GM18505 (cell line): ENCODE results near the gene GDF2.

Experiments
- ATAC-seq: cut with Tn5 transposase; IDR thresholded peaks from one replicate; pipeline ENCODE4 v1.9.1; 2021; ENCODE audit not compliant: unreplicated experiment
- POLR2A ChIP-seq: IDR thresholded peaks from 4 replicates; pipeline ENCODE4 v1.6.1; 2011; ENCODE audit warnings: borderline replicate concordance; ENCODE audit not compliant: insufficient read depth, insufficient read length; ENCODE audit errors: extremely low read depth

Gene GDF2

DNA sequence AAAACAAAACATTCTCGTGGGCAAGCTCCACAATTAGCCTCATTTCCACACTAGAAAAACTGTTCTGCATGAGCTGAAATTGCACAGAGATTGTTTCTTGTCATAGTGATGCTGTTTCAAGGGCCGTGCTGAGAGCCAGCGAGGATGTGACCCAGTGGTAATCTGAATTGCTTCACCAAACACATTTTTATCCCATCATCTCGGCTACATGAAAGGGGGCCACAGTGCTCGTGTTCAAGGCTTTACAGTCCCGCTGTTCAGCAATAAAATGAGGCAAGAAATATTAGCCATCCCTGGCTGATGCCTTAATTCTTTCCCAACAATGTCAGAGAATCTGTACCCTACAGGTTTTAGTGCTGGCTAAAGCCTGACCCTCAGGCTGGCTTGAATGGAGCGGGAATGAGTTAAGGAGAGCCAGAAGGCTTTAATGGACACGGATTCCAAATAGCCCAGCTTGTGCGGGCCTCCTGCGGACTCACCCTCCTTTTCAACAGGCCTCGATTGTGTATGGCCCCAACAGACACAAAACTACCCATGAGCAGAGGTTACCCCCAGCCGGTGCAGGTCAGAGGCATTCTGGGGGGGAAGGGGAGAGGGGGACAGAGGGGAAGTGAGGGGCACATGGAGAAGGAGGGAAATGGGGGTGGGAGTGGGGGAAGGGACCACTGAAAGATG, 24.3 kb upstream of the GDF2 start:
- no peak for ATAC-seq
- no peak for TF ChIP-seq POLR2A

DNA sequence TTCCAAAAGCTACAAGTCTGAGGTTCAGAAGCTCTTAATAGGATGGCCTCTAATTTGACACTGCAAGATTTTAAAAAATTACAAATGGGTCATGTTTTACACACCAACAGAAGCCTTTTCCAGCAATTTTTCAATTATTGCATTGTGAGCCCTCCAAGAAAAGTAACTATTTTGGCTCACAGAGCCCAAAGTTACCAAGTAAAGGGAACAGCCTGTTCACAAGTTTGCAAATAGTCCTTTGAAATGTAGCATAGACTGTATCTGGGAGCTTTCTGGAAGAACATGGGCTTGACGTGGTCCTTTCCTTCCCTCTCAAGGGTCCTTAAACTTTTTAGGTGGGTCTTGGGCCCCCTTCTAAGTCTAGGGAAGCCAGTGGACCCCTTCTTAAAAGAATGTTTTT, 23.5 kb upstream of the GDF2 start:
- no peak for TF ChIP-seq POLR2A
- ATAC-seq: no peak

DNA sequence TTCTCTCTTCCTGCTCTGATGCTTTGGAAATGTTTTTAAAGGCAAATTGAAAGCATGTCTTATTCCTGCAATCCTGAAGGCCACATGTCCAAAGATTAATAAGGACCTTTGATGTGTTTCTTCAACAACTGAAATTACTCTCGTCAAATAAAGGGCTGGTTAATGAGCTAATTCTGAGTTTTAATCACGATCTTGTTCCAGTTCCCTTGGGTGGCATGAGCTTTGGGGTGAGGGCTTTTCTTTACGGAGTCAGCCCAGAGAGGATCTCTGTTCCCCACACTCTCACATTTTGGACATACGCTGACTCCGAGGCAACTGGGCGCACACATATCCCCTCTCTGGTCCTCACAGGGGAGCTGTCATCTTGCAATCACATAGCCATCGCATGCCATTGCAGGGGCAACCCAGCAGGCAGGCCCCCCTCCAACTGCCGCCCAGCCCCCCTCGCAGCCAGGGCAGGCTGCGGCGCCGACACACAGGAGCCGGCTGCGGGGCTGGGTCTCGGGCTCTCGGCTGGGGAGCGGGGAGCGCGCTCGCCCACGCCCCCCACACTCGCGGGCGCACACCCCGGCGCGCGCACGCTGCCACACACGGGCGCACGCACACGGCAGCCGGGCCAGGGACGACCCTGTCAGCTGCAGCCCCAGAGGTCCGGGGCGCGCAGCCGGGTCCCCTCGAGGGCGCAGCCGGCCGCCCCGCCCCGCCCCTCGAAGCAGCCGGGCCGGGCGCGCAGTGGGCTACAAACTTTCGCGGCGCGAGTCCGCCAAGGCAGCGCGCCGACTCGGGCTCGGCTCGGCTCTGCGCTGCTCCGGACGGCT, 22.4 kb upstream of the GDF2 start, which contains the start of gene GDF10:
TSS of gene GDF10 (plus strand) at position 587 of the 818 bp plus-strand sequence. CDS start 455 bp downstream, outside the sequence.
- TF ChIP-seq POLR2A: no peak
- ATAC-seq: no peak

DNA sequence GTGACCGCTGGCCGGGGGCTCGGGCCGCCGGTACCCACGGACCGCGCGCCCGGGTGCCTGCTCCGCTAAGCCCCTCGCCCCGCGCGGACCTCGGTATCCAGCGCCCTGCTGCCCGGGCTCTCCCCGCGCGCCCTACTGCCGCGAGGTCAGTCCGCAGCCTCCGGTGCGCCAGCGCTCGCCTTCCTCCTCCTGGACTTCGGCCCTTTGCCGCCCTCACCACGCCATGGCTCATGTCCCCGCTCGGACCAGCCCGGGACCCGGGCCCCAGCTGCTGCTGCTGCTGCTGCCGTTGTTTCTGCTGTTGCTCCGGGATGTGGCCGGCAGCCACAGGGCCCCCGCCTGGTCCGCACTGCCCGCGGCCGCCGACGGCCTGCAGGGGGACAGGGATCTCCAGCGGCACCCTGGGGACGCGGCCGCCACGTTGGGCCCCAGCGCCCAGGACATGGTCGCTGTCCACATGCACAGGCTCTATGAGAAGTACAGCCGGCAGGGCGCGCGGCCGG, 21.8 kb upstream of the GDF2 start:
- no peak for ATAC-seq
- TF ChIP-seq POLR2A: no peak

DNA sequence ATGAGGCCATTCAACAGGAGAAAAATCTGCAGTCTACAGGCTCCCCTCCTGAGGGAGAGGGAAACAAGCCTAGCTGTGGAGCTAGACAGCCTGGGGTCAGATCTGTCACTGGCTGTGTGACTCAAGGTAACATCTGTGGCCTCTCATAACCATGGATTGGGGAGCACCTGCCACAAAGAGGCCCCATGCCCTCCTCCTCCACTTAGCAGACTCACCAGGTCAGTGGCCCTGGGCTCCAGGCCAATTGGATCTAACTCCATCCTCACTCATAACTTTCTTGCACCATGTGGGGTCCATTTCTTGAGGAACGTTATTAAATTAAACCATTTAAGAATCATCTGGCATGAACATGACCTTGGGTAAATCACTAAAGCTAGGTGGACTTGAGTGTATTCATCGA, 20.4 kb upstream of the GDF2 start:
- TF ChIP-seq POLR2A: no peak
- no peak for ATAC-seq

DNA sequence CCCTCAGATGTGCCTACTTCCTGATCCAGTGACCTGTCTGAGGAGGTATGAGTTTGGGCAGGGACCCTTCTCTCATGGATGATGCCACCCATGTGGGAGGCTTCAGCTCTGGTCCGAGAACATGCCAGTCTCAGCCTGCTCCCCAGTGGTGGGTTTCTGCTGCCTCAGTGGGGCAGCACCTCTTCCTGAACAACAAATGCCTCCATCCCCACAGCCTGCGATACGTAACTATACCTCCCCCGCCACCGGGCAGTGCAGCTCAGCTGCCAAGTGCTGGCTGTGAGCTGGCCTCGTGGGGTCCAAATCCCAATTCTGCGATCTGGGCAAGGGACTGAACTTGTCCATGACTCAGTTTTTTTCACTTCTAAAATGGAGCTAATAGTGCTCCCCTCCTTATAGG, 19.1 kb upstream of the GDF2 start:
- no peak for TF ChIP-seq POLR2A
- ATAC-seq: no peak

- no peak for ATAC-seq
- no peak for TF ChIP-seq POLR2A
Observed at GRCh38 chr10:47303866-47304265, 18.4 kb upstream of the GDF2 start.

- ATAC-seq: no peak
- TF ChIP-seq POLR2A: no peak
Observed at GRCh38 chr10:47305566-47305965, 16.7 kb upstream of the GDF2 start.

- no peak for ATAC-seq
- no peak for TF ChIP-seq POLR2A
Observed at GRCh38 chr10:47306387-47307210, 15.7 kb upstream of the GDF2 start.

GRCh38 chr10:47307381-47307780, 14.9 kb upstream of the GDF2 start:
- TF ChIP-seq POLR2A: no peak
- ATAC-seq: no peak

GRCh38 chr10:47308775-47309174, 13.5 kb upstream of the GDF2 start:
- no peak for TF ChIP-seq POLR2A
- ATAC-seq: no peak

- no peak for TF ChIP-seq POLR2A
- ATAC-seq: no peak
Observed at GRCh38 chr10:47309408-47310089, 12.7 kb upstream of the GDF2 start.

DNA sequence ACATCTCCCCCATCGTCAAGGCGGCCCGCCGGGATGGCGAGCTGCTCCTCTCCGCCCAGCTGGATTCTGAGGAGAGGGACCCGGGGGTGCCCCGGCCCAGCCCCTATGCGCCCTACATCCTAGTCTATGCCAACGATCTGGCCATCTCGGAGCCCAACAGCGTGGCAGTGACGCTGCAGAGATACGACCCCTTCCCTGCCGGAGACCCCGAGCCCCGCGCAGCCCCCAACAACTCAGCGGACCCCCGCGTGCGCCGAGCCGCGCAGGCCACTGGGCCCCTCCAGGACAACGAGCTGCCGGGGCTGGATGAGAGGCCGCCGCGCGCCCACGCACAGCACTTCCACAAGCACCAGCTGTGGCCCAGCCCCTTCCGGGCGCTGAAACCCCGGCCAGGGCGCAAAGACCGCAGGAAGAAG, 12.2 kb upstream of the GDF2 start:
- TF ChIP-seq POLR2A: no peak
- no peak for ATAC-seq
